ENCODE data around the gene SPTBN1.

SPTBN1 gene

GRCh38 chr2:54582987-54583386, 126.9 kb downstream of the SPTBN1 start:
- no peak overlapping the region for H3K27ac ChIP-seq
- TF ChIP-seq CTCF (conservative IDR thresholded peaks at IDR 0.05): no peak
- TF ChIP-seq ZFX (IDR thresholded peaks at IDR 0.05): no peak

GRCh38 chr2:54584598-54584997, 128.5 kb downstream of the SPTBN1 start:
- H3K27ac ChIP-seq: no peak overlapping the region
- TF ChIP-seq CTCF (conservative IDR thresholded peaks at IDR 0.05) (no peak), ZFX (IDR thresholded peaks at IDR 0.05) (no peak)

- TF ChIP-seq ZFX (IDR thresholded peaks at IDR 0.05) (no peak), CTCF (conservative IDR thresholded peaks at IDR 0.05) (no peak)
- H3K27ac ChIP-seq: no peak overlapping the region
These were observed 129.1 kb downstream of the SPTBN1 start for GRCh38 chr2:54585136-54585733.

GRCh38 chr2:54586062-54586461, 129.9 kb downstream of the SPTBN1 start:
- no peak overlapping the region for H3K27ac ChIP-seq
- TF ChIP-seq ZFX (IDR thresholded peaks at IDR 0.05) (no peak), CTCF (conservative IDR thresholded peaks at IDR 0.05) (no peak)

- TF ChIP-seq ZFX (IDR thresholded peaks at IDR 0.05) (no peak), CTCF (conservative IDR thresholded peaks at IDR 0.05) (no peak)
- no peak overlapping the region for H3K27ac ChIP-seq
These were observed 130.4 kb downstream of the SPTBN1 start for GRCh38 chr2:54586494-54586893.

- H3K27ac ChIP-seq: no peak overlapping the region
- TF ChIP-seq CTCF (conservative IDR thresholded peaks at IDR 0.05) (no peak), ZFX (IDR thresholded peaks at IDR 0.05) (no peak)
These were observed 131.3 kb downstream of the SPTBN1 start for GRCh38 chr2:54587171-54588016.

- TF ChIP-seq CTCF (conservative IDR thresholded peaks at IDR 0.05): no peak
- no peak for TF ChIP-seq ZFX (IDR thresholded peaks at IDR 0.05)
- no peak overlapping the region for H3K27ac ChIP-seq
These were observed 132.2 kb downstream of the SPTBN1 start for GRCh38 chr2:54588244-54588899.

Data from C4-2B (cell line).